ENCODE measurements around the gene CDR2.

CDR2 gene

GRCh38 chr16:22397464-22397863, 23.0 kb upstream of the CDR2 start:
- no peaks in the 10 kb centered on the region for H3F3A ChIP-seq (ENCODE audit: insufficient read depth)
- no peaks in the 10 kb centered on the region for H3K9me3 ChIP-seq (ENCODE audit: insufficient read depth, low read length)
- H3K27me3 ChIP-seq (ENCODE audit: low read length): no peaks in the 10 kb centered on the region
- no peaks in the 10 kb centered on the region for H3K36me3 ChIP-seq (ENCODE audit: low read length)
- H3K4me2 ChIP-seq (ENCODE audit: low read depth, low read length, poor library complexity, severe bottlenecking): no peak overlapping the region
- TF ChIP-seq EZH2phosphoT487 (conservative IDR thresholded peaks at IDR 0.05; ENCODE audit: low read length): no peak
- no peak for TF ChIP-seq CTCF (IDR thresholded peaks at IDR 0.05; ENCODE audit: insufficient read depth, low read length, poor library complexity, severe bottlenecking)
- no peak overlapping the region for H2AFZ ChIP-seq (ENCODE audit: low read depth, low read length, severe bottlenecking)
- no peaks in the 10 kb centered on the region for H3K9me2 ChIP-seq (replicated peaks; ENCODE audit: insufficient read depth, low read length)
- no peak overlapping the region for H3K4me3 ChIP-seq (ENCODE audit: insufficient read depth, low read length, poor library complexity, severe bottlenecking)
- H3K79me2 ChIP-seq (ENCODE audit: insufficient read depth, low read length): no peaks in the 10 kb centered on the region
- H3K27ac ChIP-seq (ENCODE audit: low read depth, low read length): no peak overlapping the region
- H4K20me1 ChIP-seq (ENCODE audit: low read depth, low read length): no peaks in the 10 kb centered on the region
- no peak overlapping the region for H3K9ac ChIP-seq (ENCODE audit: low read length)

GRCh38 chr16:22395960-22396359, 21.5 kb upstream of the CDR2 start:
- Histone ChIP-seq H2AFZ (ENCODE audit: low read depth, low read length, severe bottlenecking) (no peak overlapping the region), H3K4me3 (ENCODE audit: insufficient read depth, low read length, poor library complexity, severe bottlenecking) (no peak overlapping the region), H3K9ac (ENCODE audit: low read length) (no peak overlapping the region), H3K9me2 (replicated peaks; ENCODE audit: insufficient read depth, low read length) (no peaks in the 10 kb centered on the region), H3K36me3 (ENCODE audit: low read length) (no peaks in the 10 kb centered on the region), H3K27me3 (ENCODE audit: low read length) (no peaks in the 10 kb centered on the region), H3K9me3 (ENCODE audit: insufficient read depth, low read length) (no peaks in the 10 kb centered on the region), H4K20me1 (ENCODE audit: low read depth, low read length) (no peaks in the 10 kb centered on the region), H3F3A (ENCODE audit: insufficient read depth) (no peaks in the 10 kb centered on the region), H3K4me2 (ENCODE audit: low read depth, low read length, poor library complexity, severe bottlenecking) (no peak overlapping the region), H3K79me2 (ENCODE audit: insufficient read depth, low read length) (no peaks in the 10 kb centered on the region), H3K27ac (ENCODE audit: low read depth, low read length) (no peak overlapping the region)
- no peak for TF ChIP-seq EZH2phosphoT487 (conservative IDR thresholded peaks at IDR 0.05; ENCODE audit: low read length)
- no peak for TF ChIP-seq CTCF (IDR thresholded peaks at IDR 0.05; ENCODE audit: insufficient read depth, low read length, poor library complexity, severe bottlenecking)

- H3K9me3 ChIP-seq (ENCODE audit: insufficient read depth, low read length): no peaks in the 10 kb centered on the region
- TF ChIP-seq CTCF (IDR thresholded peaks at IDR 0.05; ENCODE audit: insufficient read depth, low read length, poor library complexity, severe bottlenecking) (no peak), EZH2phosphoT487 (conservative IDR thresholded peaks at IDR 0.05; ENCODE audit: low read length) (no peak)
- H3K9me2 ChIP-seq (replicated peaks; ENCODE audit: insufficient read depth, low read length): no peaks in the 10 kb centered on the region
- H3F3A ChIP-seq (ENCODE audit: insufficient read depth): no peaks in the 10 kb centered on the region
- no peak overlapping the region for H3K4me2 ChIP-seq (ENCODE audit: low read depth, low read length, poor library complexity, severe bottlenecking)
- H2AFZ ChIP-seq (ENCODE audit: low read depth, low read length, severe bottlenecking): no peak overlapping the region
- H3K79me2 ChIP-seq (ENCODE audit: insufficient read depth, low read length): no peaks in the 10 kb centered on the region
- no peak overlapping the region for H3K4me3 ChIP-seq (ENCODE audit: insufficient read depth, low read length, poor library complexity, severe bottlenecking)
- no peaks in the 10 kb centered on the region for H3K27me3 ChIP-seq (ENCODE audit: low read length)
- no peak overlapping the region for H3K9ac ChIP-seq (ENCODE audit: low read length)
- H3K36me3 ChIP-seq (ENCODE audit: low read length): no peaks in the 10 kb centered on the region
- H4K20me1 ChIP-seq (ENCODE audit: low read depth, low read length): no peaks in the 10 kb centered on the region
- no peak overlapping the region for H3K27ac ChIP-seq (ENCODE audit: low read depth, low read length)
These were observed 19.7 kb upstream of the CDR2 start for GRCh38 chr16:22394121-22394520.
